ENCODE results near the gene TIAM2.
"Not testable (repeated sequence)": the region's sequence is repeated elsewhere in the genome, so short reads cannot be mapped to it uniquely, and the experiment has no call there.

Gene TIAM2

GRCh38 chr6:155171747-155172449 lies 176.8 kb downstream of the TIAM2 start:
- DNase-seq, result no peak

GRCh38 chr6:155173488-155173887 lies 178.4 kb downstream of the TIAM2 start:
- no peak for DNase-seq

- DNase-seq, result peak; percentile 40
Observed at GRCh38 chr6:155174576-155175211, 179.6 kb downstream of the TIAM2 start.

GRCh38 chr6:155177363-155177961 lies 182.3 kb downstream of the TIAM2 start:
- DNase-seq, result peak; percentile 45

- no peak for DNase-seq
Observed at GRCh38 chr6:155181498-155181897, 186.4 kb downstream of the TIAM2 start.

GRCh38 chr6:155182103-155182502 lies 187.0 kb downstream of the TIAM2 start:
- no peak for DNase-seq

- no peak for DNase-seq
Observed at GRCh38 chr6:155183095-155183494, 188.0 kb downstream of the TIAM2 start.

GRCh38 chr6:155185041-155185440 lies 189.9 kb downstream of the TIAM2 start:
- not testable (repeated sequence) for DNase-seq

- no peak for DNase-seq
Observed at GRCh38 chr6:155185544-155185943, 190.4 kb downstream of the TIAM2 start.

- no peak for DNase-seq
Observed at GRCh38 chr6:155186052-155186658, 191.0 kb downstream of the TIAM2 start.

GRCh38 chr6:155187106-155187505 lies 192.0 kb downstream of the TIAM2 start:
- no peak for DNase-seq

GRCh38 chr6:155187994-155188706 lies 193.0 kb downstream of the TIAM2 start:
- no peak for DNase-seq

GRCh38 chr6:155188707-155189496 lies 193.8 kb downstream of the TIAM2 start:
- DNase-seq, result no peak

GRCh38 chr6:155190677-155191076 lies 195.6 kb downstream of the TIAM2 start:
- DNase-seq, result no peak

GRCh38 chr6:155193526-155193925 lies 198.4 kb downstream of the TIAM2 start:
- no peak for DNase-seq

- DNase-seq, result no peak
Observed at GRCh38 chr6:155194399-155194798, 199.3 kb downstream of the TIAM2 start.

- DNase-seq, result no peak
Observed at GRCh38 chr6:155195903-155196302, 200.8 kb downstream of the TIAM2 start.

GRCh38 chr6:155196911-155197310 lies 201.8 kb downstream of the TIAM2 start:
- DNase-seq, result no peak

- DNase-seq, result no peak
Observed at GRCh38 chr6:155197932-155198331, 202.8 kb downstream of the TIAM2 start.

GRCh38 chr6:155200012-155200411 lies 204.9 kb downstream of the TIAM2 start:
- DNase-seq, result no peak

- no peak for DNase-seq
Observed at GRCh38 chr6:155201461-155202226, 206.5 kb downstream of the TIAM2 start.

Data from effector CD4-positive, alpha-beta T cell (primary cell).